Gastroesophageal sphincter (tissue), 3 donors: Measurements from ENCODE around the gene PRKCZ.

ENCODE experiments used
- EP300 ChIP-seq: sonication (generic); formaldehyde crosslinking; IDR thresholded peaks from one replicate; pipeline ENCODE4 v1.6.1; 2017; ENCODE audit warnings: antibody characterized with exemption, mild to moderate bottlenecking
- POLR2A ChIP-seq, 2 donors: fragments of 450-650 bp; IDR thresholded peaks; one replicate each; pipeline ENCODE4 v1.6.1; 2017; ENCODE audit warnings: antibody characterized with exemption in 2 of 2, mild to moderate bottlenecking in 2 of 2, moderate library complexity in 1 of 2
- POLR2AphosphoS5 ChIP-seq: sonication (generic); formaldehyde crosslinking; IDR thresholded peaks from one replicate; pipeline ENCODE4 v1.6.1; 2017; ENCODE audit warnings: antibody characterized with exemption
- TF ChIP-seq, protein P1 (sequence below), 4 experiments: fragments of 200-600 bp in 2 of 4; fragments of 450-650 bp in 2 of 4; sonication (generic) in 1 of 4; IDR thresholded peaks; one replicate each; pipeline ENCODE4 v1.5.1; 2017 to 2019; ENCODE audit warnings: antibody characterized with exemption in 4 of 4, mild to moderate bottlenecking in 2 of 4, moderate library complexity in 2 of 4

DNA sequence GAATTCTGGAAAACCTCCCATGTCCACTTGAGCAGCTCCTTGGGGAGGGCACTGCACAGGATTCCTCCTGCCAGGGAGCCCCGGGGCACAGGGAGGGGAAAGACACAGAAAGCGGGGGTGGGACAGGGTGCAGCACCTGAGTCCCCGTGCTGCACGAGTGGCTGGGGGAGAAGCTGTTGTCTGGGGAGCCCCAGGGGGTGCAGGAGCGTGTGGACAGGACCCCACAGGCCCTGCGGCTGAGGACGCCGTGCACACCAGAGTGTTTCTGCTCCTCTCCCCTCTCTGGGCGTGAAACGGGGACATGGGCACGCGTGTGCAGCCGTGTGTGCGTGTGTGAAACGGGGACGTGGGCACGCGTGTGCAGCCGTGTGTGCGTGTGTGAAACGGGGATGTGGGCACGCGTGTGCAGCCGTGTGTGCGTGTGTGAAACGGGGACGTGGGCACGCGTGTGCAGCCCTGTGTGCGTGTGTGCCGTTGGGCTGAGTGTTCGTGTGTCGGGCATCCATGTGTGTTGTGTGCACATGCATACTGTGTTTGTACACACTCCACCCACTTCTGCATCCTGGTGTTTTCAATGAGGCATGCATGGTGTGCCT is 122.4 kb downstream of the PRKCZ start:
- no peak for TF ChIP-seq POLR2AphosphoS5
- TF ChIP-seq, protein P1, sequence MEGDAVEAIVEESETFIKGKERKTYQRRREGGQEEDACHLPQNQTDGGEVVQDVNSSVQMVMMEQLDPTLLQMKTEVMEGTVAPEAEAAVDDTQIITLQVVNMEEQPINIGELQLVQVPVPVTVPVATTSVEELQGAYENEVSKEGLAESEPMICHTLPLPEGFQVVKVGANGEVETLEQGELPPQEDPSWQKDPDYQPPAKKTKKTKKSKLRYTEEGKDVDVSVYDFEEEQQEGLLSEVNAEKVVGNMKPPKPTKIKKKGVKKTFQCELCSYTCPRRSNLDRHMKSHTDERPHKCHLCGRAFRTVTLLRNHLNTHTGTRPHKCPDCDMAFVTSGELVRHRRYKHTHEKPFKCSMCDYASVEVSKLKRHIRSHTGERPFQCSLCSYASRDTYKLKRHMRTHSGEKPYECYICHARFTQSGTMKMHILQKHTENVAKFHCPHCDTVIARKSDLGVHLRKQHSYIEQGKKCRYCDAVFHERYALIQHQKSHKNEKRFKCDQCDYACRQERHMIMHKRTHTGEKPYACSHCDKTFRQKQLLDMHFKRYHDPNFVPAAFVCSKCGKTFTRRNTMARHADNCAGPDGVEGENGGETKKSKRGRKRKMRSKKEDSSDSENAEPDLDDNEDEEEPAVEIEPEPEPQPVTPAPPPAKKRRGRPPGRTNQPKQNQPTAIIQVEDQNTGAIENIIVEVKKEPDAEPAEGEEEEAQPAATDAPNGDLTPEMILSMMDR (IDR thresholded peaks at IDR 0.05) = no peak
- no peak for TF ChIP-seq POLR2A (IDR thresholded peaks at IDR 0.05)
- no peak for TF ChIP-seq EP300
